CD4-positive, alpha-beta T cell treated with Interleukin-2 at 100 ng/mL for 4 hours (primary cell): Measurements from ENCODE around the gene PGM2L1.
"Not testable (repeated sequence)": the region's sequence is repeated elsewhere in the genome, so short reads cannot be mapped to it uniquely, and the experiment has no call there.

Source experiments
- DNase-seq: peaks from one replicate; pipeline ENCODE4 v3.0.0-alpha.2; 2020; ENCODE audit warnings: low spot score

PGM2L1 gene

DNA sequence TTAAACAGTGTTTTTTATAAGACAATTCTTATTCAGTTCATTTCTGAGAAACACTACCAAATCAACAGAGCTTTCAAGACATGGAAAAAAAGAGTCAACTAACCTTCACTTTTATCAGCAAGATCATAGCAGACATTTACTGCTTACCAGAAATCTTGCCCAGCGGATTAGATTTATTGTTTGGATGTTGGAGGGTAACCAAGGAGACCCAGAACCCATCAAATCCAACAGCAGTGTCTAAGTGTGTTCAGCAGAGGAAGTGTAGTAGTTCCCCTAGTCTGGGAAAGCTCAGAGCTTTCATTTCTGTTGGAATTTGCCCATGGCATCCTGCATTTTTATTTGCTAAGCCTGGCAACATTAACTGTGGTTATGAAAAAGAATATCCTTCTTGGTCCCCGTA is 2.4 kb upstream of the PGM2L1 start:
- no peak for DNase-seq

DNA sequence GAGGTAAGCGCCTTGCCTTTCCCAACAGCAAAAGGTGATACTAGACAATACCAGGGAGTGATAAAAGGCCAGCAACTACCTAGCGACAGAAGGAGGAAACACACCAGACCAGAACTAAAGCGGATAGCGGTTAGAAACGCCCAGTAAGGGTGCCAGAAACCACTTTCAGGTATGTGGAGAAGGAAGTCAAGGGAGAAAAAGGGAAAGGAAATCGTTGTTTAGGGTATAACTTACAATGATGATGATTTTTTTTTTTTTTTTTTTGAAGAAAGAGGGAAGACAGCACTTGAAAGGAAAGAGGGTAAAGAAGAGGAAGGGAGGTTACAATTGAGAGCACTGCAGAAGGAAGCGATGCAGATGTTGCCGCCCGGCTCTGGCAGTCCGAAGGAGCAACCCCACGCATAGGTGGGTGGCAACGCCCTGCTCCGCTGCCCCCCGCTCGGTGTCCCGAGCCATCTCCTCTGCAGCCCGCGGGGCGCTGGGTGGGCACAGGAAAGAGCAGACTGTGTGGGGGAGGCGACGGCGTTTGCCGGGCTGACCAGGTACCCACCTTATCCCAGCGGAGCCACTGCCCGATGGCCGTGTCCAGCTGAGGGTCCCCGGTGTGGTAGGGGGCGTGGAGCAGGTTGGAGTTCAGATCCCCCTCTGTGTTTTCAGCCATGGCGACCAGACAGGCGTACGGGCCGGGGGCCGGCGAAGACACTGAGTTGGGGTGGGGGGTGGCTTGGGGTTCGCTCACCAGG is 561 bp downstream of the PGM2L1 start:
- DNase-seq, result peak; percentile 65

DNA sequence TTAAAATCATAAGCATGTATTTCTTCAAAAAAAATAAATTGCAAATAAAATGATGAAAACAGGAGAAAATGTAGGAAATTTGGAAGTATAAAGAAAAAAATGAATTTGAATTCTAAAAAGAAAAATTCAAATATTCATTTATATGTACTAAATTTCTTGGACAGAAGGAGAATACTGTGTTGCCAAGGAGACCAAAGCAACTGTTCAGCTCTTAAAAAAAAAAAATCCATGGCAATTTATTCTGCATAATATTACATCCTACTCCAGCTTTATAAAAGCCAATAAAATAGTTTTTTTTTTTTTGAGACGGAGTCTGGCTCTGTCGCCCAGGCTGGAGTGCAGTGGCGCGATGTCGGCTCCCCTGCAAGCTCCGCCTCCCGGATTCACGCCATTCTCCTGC is 6.0 kb downstream of the PGM2L1 start:
- no peak for DNase-seq

DNA sequence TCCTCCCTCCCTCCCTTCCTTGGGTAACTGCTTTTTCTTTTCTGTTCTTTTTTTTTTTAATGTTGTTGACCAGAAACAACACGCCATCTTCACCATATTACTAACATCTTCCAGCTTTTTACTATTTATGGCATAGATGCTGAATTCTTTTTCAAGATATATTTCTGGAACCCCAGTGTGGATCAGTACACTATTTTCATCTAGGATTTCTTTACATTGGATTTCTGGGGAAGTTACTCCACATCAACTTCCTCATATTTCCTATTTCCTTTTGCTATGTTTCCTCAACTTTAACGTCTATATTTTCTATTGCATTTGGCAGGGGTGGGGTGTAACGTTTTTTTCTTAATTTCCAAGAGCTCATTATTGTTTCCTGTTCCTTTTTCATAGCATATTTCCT is 7.0 kb downstream of the PGM2L1 start:
- DNase-seq, result no peak

DNA sequence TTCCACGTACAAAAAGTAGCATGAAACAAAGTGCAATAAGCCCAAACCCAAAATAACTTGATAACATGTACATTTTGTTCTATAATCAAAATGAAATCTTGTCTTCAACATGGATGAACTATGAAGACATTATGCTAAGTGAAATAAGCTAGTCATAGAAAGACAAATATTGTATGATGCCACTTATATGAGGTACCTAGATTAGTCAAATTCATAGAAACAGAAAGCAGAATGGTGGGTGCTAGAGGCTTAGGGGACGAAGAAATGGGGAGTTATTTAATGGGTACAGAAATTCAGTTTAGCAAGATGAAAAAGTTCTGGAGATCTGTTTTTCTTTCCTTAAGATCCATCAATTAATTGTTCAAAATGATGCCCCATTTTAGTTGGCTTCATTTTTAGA is 7.5 kb downstream of the PGM2L1 start:
- DNase-seq, result no peak

DNA sequence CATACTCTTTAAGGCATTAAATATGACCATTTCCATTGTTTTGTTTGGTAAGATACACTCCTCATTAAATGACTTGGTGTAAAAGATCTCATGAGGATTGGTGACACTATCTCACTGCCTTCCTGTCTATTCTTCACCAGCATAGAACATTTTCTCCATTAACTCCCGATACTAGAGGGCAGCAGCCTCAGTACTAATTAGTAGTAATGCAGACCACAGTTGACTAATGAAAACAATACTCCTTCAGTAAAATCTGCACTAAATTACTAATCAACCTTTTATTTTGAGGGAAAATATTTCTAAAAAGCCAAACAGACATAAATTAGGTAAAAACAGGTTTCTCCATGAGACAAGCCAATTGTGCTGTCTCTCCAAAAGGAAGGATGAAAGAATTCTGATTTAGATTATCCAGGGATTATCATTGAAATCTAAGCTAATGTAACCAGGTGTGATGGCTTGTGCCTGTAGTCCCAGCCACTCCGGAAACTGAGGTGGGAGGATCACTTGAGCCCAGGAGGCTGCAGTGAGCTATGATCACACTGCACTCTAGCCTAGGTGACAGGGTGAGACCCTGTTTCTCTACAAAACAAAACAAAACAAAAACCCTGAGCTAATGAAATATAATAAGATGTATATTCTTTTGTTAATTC is 9.4 kb downstream of the PGM2L1 start:
- peak; percentile 83 for DNase-seq

DNA sequence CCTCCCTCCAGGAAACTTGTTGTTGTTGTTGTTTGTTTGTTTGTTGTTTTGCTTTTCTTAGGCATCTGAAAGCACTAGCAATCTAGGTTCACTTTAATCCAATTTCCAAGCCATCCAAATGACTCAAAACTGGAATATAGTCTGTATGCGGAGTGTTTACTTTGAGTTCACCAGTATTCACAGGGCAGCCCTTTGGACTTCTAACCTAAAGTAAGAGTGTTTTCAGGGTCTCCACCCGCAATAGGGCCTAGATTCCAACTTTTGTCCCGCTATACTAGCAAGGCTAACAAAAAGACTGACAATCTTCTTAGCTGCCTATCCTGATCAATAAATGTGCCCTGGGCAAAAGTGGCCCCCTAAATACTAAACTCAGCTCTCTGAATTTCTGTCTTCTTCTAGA is 13.6 kb downstream of the PGM2L1 start:
- DNase-seq, result no peak

DNA sequence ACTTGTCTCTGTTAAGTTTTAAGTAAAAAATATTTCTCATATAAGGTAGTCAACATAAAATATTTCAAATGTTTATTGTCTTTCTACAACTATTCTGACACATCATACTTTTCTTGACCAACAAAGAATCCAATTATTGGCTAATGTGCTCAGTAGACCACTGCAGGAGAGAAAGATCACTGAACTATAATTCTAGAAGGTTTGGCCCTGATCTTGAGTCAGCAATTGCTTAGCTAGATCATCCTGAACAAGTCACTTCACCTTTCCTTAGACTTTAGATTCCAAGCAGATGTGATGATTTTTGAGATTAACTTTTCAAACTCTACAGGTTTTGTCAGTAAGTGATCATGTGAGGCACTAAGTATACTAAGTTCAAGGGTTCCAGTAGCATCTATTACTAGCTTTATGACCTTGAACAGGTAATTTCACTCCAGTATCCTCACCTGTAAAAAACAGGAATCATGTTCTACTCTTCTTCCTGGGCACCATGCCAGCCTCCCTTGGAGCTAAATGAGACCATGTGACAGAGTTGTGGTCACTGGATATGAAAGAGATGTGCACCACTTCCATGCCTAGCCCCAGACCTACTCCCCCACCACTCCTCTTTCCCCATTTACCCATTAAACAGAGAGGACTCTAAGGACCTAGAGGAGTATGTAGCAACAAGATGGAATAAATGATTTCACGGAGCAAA is 17.3 kb downstream of the PGM2L1 start:
- no peak for DNase-seq

DNA sequence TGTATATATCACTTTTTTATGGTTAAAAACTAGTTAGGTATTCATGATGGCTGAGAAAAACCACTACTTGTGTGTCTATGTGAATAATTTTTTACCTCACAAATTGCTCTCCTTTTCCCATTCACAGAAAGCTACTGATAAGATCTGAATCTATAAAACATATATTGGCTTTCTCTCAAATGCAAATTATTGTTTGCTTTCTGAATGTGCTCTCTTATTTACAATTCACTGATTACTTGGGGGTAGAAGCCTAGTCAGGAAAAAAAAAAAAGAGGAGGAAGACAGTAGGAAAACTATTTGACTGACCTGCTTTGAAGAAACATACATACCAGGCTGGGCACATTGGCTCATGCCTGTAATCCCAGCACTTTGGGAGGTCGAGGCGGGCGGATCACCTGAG is 20.5 kb downstream of the PGM2L1 start:
- DNase-seq, result no peak

DNA sequence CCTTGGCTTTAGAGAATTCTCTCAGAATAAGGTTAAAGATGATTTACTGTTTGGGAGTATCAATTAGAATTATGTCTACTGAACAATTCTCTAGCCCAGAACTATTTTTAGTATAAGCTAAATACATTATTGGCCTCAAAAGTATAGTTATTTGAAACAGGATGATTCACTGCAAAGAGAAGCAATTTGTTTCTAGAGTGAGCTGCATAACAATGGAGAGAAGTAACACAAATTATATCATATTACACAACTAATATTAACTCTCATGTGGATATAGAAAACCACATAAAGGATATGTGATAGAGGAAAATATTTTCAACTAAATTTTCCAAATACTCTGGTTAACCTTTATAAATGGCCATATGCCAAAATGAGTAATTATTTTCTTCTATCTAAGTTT is 24.9 kb downstream of the PGM2L1 start:
- no peak for DNase-seq

DNA sequence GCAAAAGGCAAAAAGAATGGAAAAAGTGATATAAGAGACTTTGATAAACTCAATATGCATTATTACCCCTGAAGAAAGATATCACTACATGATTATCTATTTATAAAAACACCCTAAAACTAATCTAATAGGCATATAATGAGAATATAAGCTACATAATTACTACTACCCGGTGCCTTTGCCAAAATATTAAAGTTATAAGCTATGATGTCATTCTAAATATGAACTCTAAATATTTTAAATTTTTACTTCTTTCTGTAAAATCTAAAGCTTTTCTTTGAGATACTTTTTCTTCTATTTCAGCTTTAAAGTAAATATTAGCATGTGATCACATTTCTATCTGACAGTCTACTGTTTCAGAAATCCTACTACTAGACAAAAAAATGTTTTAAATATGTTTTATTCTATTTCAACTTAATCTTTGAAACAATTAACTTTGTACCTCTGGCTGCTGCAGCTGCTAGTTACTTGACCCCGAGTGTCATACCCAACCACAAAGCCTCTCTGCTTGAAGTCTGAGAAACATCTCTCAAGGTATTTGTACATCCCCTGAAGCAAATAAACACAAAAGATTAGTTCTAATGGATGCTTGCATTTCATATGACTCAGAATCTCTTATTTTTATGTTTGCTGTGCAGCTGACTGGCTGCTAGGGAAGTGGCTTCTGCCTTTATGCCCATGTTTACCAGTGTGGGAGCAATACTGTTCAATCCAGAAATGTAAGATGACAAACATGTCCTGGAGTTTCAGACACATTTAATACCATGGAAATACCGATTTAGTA is 26.8 kb downstream of the PGM2L1 start:
- DNase-seq, result no peak

DNA sequence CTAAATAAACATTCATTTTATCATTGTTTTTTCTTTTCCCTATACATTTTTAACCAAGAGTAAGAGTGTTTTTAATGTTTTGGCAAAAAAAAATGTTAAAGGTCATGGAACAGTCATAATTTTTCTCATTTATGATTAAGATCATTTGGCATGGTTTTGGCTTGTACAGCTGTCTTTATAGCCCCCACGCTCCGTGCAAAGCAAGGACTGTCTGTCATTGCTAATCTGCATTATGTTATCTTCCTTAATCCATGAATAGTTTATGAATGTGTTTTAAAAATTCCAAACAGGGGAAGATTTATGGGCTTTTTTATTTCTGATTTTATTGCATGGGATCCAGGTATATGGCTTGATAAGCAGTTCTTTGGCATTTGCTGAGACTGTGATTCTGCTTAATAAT is 28.1 kb downstream of the PGM2L1 start:
- no peak for DNase-seq

DNA sequence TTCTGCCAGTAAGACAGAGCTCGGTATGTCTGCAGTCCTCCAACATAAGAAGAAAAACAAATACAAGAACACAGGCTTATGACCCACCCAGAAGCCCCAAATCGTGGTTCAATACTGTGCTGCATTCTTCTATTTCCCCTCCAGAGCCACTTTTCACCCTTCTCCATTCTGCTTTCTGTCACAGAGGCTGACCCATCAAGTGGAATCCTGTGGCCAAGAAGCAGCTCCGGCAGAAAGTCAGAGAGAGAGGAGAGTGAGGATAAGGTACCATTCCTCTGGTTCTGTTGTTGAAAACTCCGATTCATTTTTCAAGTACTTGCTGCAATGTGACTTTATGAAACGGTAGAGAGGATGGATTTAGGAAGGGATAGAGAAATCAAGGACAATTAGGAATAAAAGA is 30.4 kb downstream of the PGM2L1 start:
- DNase-seq, result no peak

DNA sequence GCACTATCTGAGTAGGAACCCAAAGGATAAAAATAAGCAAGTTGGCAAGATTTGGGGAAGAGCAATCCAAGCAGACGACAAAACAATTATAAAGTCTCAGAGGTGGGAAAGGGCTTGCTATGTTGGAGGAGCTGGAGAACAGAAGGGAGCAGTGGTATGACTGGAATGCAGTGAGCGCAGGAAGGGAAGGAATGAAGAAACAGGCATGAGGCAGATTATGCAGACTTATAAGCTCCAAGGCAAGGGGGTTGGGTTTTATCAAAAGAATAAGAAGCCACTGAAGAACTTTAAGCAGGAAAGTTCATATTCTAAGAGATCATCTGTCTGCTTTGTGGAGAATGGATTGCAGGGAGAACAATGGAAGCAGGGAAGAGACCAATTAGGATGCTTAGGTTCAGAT is 31.7 kb downstream of the PGM2L1 start:
- DNase-seq, result no peak

DNA sequence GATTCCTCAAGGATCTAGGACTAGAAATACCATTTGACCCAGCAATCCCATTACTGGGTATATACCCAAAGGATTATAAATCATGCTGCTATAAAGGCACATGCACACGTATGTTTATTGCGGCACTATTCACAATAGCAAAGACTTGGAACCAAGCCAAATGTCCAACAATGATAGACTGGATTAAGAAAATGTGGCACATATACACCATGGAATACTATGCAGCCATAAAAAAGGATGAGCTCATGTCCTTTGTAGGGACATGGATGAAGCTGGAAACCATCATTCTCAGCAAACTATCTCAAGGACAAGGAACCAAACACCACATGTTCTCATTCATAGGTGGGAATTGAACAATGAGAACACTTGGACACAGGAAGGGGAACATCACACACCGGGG is 32.4 kb downstream of the PGM2L1 start:
- not testable (repeated sequence) for DNase-seq

DNA sequence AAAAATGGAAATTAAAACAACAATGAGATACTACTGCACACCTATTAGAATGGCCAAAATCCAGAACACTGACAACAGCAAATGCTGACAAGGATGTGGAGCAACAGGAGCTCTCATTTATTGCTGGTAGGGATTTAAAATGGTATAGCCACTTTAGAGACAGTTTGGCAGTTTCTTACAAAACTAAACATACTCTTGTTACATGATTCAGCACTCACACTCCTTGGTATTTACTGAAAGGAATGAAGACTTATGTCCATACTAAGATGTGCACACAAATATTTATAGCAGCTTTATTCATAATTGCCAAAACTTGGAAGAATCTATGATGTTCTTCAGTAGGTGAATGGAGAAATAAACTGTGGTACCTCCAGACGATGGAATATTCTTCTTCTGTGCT is 40.8 kb downstream of the PGM2L1 start:
- DNase-seq, result no peak

DNA sequence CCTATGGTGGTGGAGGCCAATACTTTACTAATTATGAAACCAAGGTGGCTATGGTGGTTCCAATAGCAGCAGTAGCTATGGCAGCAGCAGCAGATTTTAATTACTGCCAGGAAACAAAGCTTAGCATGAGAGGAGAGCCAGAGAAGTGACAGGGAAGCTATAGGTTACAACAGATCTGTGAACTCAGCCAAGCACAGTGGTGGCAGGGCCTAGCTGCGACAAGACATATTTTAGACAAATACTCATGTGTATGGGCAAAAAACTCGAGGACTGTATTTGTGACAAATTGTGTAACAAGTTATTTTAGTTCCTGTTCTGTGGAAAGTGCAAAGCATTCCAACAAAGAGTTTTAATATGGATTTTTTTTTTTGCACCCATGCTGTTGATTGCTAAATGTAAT is 42.6 kb downstream of the PGM2L1 start:
- no peak for DNase-seq

DNA sequence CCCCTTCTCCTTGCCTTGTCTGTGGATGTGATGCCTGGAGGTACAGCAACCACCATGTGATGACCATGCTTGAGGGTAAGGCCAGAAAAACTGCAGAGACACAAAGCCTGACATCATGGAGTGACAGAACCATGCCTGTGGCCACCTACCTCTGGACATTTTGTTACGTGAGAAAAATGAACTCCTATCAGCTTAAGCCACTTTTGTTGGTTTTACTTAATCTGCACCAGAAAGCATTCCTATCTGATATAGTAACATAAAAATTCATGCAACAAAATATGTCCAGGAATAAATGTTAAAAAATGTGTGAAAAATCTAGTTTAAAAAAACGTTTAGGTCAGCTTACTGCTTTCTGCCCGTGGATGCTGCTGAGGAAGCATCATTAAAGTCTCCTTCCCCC is 44.2 kb downstream of the PGM2L1 start:
- DNase-seq, result no peak

DNA sequence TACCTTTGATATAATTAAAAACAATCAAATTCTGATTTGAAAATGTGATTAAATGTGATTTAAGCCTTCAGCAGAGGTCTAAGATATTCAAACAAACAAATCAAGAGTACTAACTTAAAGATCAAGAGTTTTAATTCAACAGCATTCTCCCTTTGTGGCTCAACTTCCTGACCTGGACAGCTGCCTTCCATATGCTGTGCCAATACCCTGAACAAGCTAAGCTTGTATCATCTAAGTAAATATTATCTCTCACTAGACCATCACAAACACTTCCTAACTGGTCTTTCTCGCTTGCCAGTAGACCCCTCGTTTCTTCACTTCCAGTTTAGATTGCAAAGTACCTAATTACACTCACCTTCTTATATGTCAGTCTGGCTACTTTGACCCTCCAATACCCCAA is 50.9 kb downstream of the PGM2L1 start:
- DNase-seq, result no peak

DNA sequence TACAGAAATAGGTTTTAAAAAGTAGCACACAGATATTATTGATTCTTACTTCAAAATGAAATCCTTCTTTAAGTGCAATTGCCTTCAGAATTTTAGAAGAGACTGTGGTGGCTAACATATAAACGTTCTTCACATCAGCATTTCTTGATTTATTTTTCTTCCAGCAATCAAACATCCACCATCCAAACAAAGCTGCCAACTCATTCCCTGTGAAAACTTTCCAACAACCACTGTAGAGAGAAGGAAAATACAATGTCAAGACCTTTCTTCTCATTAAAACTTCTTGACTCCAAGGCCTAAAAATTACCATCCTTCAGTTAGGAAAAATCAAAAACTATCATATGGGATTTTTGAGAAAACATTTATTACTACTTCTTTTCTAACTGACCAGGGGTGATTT is 52.8 kb downstream of the PGM2L1 start:
- DNase-seq, result no peak

DNA sequence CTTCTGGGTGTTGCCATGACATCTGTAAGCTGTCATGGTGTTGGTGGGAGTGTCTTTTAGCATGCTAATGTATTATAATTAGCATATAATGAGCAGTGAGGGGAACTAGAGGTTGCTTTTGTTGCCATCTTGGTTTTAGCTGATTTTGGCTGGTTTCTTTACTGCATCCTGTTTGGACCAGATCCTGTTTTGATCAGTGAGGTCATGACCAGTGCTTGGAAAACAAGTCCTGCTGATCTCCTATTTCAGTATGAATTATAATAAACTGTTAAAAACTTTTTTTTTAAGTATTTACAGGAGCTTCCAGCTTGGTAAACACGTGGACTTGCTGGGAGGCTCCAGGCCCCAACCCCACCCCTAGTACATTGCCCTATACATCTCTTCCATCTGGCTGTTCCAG is 56.3 kb downstream of the PGM2L1 start:
- DNase-seq, result no peak

DNA sequence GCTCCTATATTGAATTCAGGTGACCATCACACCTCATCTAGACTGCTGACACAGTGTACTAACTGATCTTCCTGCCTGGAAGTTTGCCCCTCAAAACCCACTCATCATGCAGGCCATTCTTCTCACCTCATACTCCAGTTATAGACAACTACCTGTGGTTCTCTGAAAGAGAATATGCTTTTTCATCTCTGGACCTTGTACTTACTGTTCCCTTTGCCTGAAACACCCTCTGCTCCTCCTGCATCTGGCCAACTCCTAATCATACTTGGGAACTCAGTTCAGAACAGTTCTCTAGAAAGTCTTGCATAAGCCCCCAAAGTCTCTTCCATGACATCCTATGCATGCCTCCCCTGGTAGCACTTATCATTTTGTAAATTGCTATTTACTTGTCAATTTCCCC is 58.6 kb downstream of the PGM2L1 start:
- DNase-seq, result no peak

DNA sequence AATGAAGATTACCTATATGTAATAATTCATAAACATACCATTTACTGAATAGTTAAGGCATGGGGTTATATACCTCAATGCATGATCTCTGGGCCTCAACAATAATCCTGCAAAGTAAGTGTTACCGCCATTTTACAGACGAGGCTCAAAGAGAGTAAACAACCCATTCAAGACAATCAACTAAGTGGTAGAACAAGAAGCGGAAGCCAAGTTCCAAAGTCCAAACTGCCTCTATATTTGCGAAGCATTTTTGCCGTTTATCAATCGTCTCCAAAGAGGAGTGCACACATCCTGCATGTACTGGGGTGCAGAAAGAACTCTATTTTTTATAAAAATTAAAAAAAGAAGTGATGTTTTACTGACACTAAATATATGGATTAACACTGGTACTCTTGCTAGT is 59.3 kb downstream of the PGM2L1 start:
- no peak for DNase-seq
